Fibroblast of lung (primary cell): ENCODE data around the gene ENTREP3. TPM values are rescaled to one million over a fixed set of nuclear protein-coding genes. Genes with fewer than 3 reads are reported as not detected.

Experiments
- DNase-seq, 2 donors: peaks; one replicate each; pipeline versions ENCODE4 v3.0.0 to v3.0.0-alpha.2; 2010; ENCODE audit warnings: low read depth in 2 of 2
- H2AFZ ChIP-seq: 2 replicates; pipeline ENCODE4 v1.5.1; 2012; ENCODE audit warnings: low read length, control low read depth, inconsistent platforms
- H3K27ac ChIP-seq: 2 replicates; pipeline ENCODE4 v1.5.1; 2011; ENCODE audit warnings: low read length, control low read depth; ENCODE audit not compliant: insufficient read depth
- H3K27me3 ChIP-seq: 2 replicates; pipeline ENCODE4 v1.5.1; 2011; ENCODE audit warnings: mild to moderate bottlenecking, low read length; ENCODE audit not compliant: control insufficient read depth, insufficient read depth
- H3K36me3 ChIP-seq: 2 replicates; pipeline ENCODE4 v1.5.1; 2011; ENCODE audit warnings: low read length; ENCODE audit not compliant: control insufficient read depth, insufficient read depth
- H3K4me1 ChIP-seq: 2 replicates; pipeline ENCODE4 v1.5.1; 2011; ENCODE audit warnings: low read length; ENCODE audit not compliant: control insufficient read depth, insufficient read depth; ENCODE audit errors: extremely low read depth
- H3K4me2 ChIP-seq: 2 replicates; pipeline ENCODE4 v1.5.1; 2011; ENCODE audit warnings: low read length, control low read depth; ENCODE audit not compliant: insufficient read depth; ENCODE audit errors: extremely low read depth
- H3K4me3 ChIP-seq, 4 experiments: fragments of 200-600 bp in 1 of 4; sonication (generic) in 1 of 4; replicated peaks in 1 of 4; 2 replicates each; pipeline ENCODE4 v1.5.1; 2011 to 2016; ENCODE audit warnings: low read length in 4 of 4, low read depth in 3 of 4, mild to moderate bottlenecking in 3 of 4, control low read depth in 2 of 4, inconsistent platforms in 1 of 4, mixed read lengths in 1 of 4; ENCODE audit not compliant: insufficient read depth in 1 of 4; ENCODE audit errors: control extremely low read depth in 1 of 4
- H3K79me2 ChIP-seq: 2 replicates; pipeline ENCODE4 v1.5.1; 2012; ENCODE audit warnings: mild to moderate bottlenecking, low read length, inconsistent platforms; ENCODE audit not compliant: control insufficient read depth, insufficient read depth
- H3K9ac ChIP-seq: 2 replicates; pipeline ENCODE4 v1.5.1; 2011; ENCODE audit warnings: mild to moderate bottlenecking, low read length, control low read depth; ENCODE audit not compliant: insufficient read depth
- H3K9me3 ChIP-seq: 2 replicates; pipeline ENCODE4 v1.5.1; 2012; ENCODE audit warnings: low read depth, low read length; ENCODE audit not compliant: control insufficient read depth, insufficient read depth
- H4K20me1 ChIP-seq: 2 replicates; pipeline ENCODE4 v1.5.1; 2011; ENCODE audit warnings: low read length; ENCODE audit not compliant: control insufficient read depth, insufficient read depth; ENCODE audit errors: extremely low read depth
- CTCF ChIP-seq, 2 donors: IDR thresholded peaks in 1 of 2; conservative IDR thresholded peaks in 1 of 2; 1 replicate in 1 of 2; 2 replicates in 1 of 2; pipeline ENCODE4 v1.5.1; 2011 to 2012; ENCODE audit warnings: low read length in 2 of 2, control low read depth in 1 of 2, inconsistent platforms in 1 of 2, low read depth in 1 of 2, mild to moderate bottlenecking in 1 of 2
- EZH2 ChIP-seq: IDR thresholded peaks from 2 replicates; pipeline ENCODE4 v1.5.1; 2012; ENCODE audit warnings: low read length, control low read depth, mild to moderate bottlenecking; ENCODE audit errors: missing control alignments
- polyA plus RNA-seq, 2 donors: library from polyadenylated mRNA; depleted of rRNA in 1 of 2; stranded (reverse) in 1 of 2; unstranded in 1 of 2; fragments of >200 nt; gene quantifications; 2 replicates each; pipeline ENCODE4 v1.2.1, GENCODE V29; 2011 to 2012; ENCODE audit warnings: missing spikeins in 1 of 2
- total RNA-seq: library from RNA; depleted of rRNA; stranded (reverse); fragments of >200 nt; gene quantifications from 2 replicates; pipeline ENCODE4 v1.2.1, GENCODE V29; 2014

ENTREP3 gene
- total and polyA plus RNA-seq, 2 donors (not counting 1 experiment from before 2014, with no cell fraction given): 8.5 to 12.9 TPM

- TF ChIP-seq EZH2 (no peak), CTCF (conservative IDR thresholded peaks at IDR 0.05 in 1 of 2, IDR thresholded peaks at IDR 0.05 in 1 of 2; ENCODE audit: low read depth in 1 of 2, low read length in 2 of 2) (no peak)
- Histone ChIP-seq H3K36me3 (peaks cover 10% of the 10 kb centered on the region), H3K9ac (peak overlapping the region; percentile 57), H4K20me1 (no peaks in the 10 kb centered on the region), H3K27me3 (no peaks in the 10 kb centered on the region), H3K4me2 (peak overlapping the region; percentile 93), H3K9me3 (no peaks in the 10 kb centered on the region), H2AFZ (peak overlapping the region; percentile 96), H3K27ac (peak overlapping the region; percentile 85), H3K4me3 (peak overlapping the region; percentile 65 to 72 (median 68)), H3K79me2 (peaks cover 6% of the 10 kb centered on the region), H3K4me1 (peaks cover 16% of the 10 kb centered on the region)
- no peak for DNase-seq
Measured at GRCh38 chr1:155245163-155245524, 10.1 kb downstream of the ENTREP3 start.

GRCh38 chr1:155244368-155245162 is 10.7 kb downstream of the ENTREP3 start:
- no peaks in the 10 kb centered on the region for H3K9me3 ChIP-seq
- H2AFZ ChIP-seq: peak overlapping the region; percentile 96
- H3K27ac ChIP-seq: peak overlapping the region; percentile 85
- peak overlapping the region; percentile 93 for H3K4me2 ChIP-seq
- H3K9ac ChIP-seq: peak overlapping the region; percentile 57
- peaks cover 16% of the 10 kb centered on the region for H3K4me1 ChIP-seq
- no peaks in the 10 kb centered on the region for H3K27me3 ChIP-seq
- H3K4me3 ChIP-seq: peak overlapping the region; percentile 65 to 72 (median 68)
- peak; percentile 99 to 100 for DNase-seq
- peak in 1 of 2 donors; percentile 12 for TF ChIP-seq CTCF (conservative IDR thresholded peaks at IDR 0.05 in 1 of 2, IDR thresholded peaks at IDR 0.05 in 1 of 2; ENCODE audit: low read depth in 1 of 2, low read length in 2 of 2)
- no peak for TF ChIP-seq EZH2
- peaks cover 6% of the 10 kb centered on the region for H3K79me2 ChIP-seq
- H4K20me1 ChIP-seq: no peaks in the 10 kb centered on the region
- peaks cover 10% of the 10 kb centered on the region for H3K36me3 ChIP-seq

- Histone ChIP-seq H4K20me1 (no peaks in the 10 kb centered on the region), H3K36me3 (peaks cover 7% of the 10 kb centered on the region), H2AFZ (no peak overlapping the region), H3K4me1 (peaks cover 16% of the 10 kb centered on the region), H3K4me2 (peak overlapping the region; percentile 84), H3K9ac (no peak overlapping the region), H3K27me3 (no peaks in the 10 kb centered on the region), H3K4me3 (peak overlapping the region; percentile 65 to 72 (median 68)), H3K79me2 (peaks cover 6% of the 10 kb centered on the region), H3K27ac (no peak overlapping the region), H3K9me3 (no peaks in the 10 kb centered on the region)
- no peak for DNase-seq
- no peak for TF ChIP-seq CTCF (conservative IDR thresholded peaks at IDR 0.05 in 1 of 2, IDR thresholded peaks at IDR 0.05 in 1 of 2; ENCODE audit: low read depth in 1 of 2, low read length in 2 of 2)
- TF ChIP-seq EZH2: no peak
Measured at GRCh38 chr1:155242805-155243358, 12.4 kb downstream of the ENTREP3 start.
